Activated CD8-positive, alpha-beta T cell treated with anti-CD3 and anti-CD28 coated beads, Interleukin-2, amount 10 ng/mL, durations not matched to agents 7 days and 5 days (primary cell): ENCODE results near the gene CBLB. TPM values are rescaled to one million over a fixed set of nuclear protein-coding genes. Genes with fewer than 3 reads are reported as not detected.

Source experiments
- ATAC-seq: fragments of 150-1000 bp; cut with Tn5 transposase; one replicate; pipeline ENCODE4 v1.10.0; 2021; ENCODE audit warnings: moderate library complexity
- CTCF ChIA-PET: fragments of 350-600 bp; sonication (Branson Sonifier 250); formaldehyde crosslinking; loops from one replicate; lab custom pipeline; 2021; ENCODE audit warnings: antibody characterized with exemption; lab: Charles Lee
- POLR2A ChIA-PET: fragments of 350-600 bp; sonication (Branson Sonifier 250); formaldehyde crosslinking; loops from one replicate; lab custom pipeline; 2021; ENCODE audit warnings: antibody characterized with exemption; lab: Charles Lee
- DNase-seq: peaks from one replicate; pipeline ENCODE4 v3.0.0-alpha.2; 2020
- H3K27ac Mint-ChIP-seq: one replicate; pipeline ENCODE4 v1.8.0; 2021; ENCODE audit warnings: mild to moderate bottlenecking, mixed read lengths
- H3K27me3 Mint-ChIP-seq: one replicate; pipeline ENCODE4 v1.8.0; 2021; ENCODE audit warnings: low read depth, mixed read lengths
- H3K36me3 Mint-ChIP-seq: one replicate; pipeline ENCODE4 v1.8.0; 2021; ENCODE audit warnings: low read depth, mixed read lengths
- H3K4me1 Mint-ChIP-seq: one replicate; pipeline ENCODE4 v1.8.0; 2021; ENCODE audit warnings: low read depth, mixed read lengths
- H3K4me3 Mint-ChIP-seq: one replicate; pipeline ENCODE4 v1.8.0; 2021; ENCODE audit warnings: mild to moderate bottlenecking, mixed read lengths
- H3K9me3 Mint-ChIP-seq: one replicate; pipeline ENCODE4 v1.8.0; 2022; ENCODE audit warnings: mixed read lengths; ENCODE audit not compliant: insufficient read depth
- total RNA-seq, 2 experiments: library from RNA; stranded (reverse); gene quantifications; one replicate each; pipeline ENCODE4 v1.2.3, GENCODE V29; 2021

CBLB gene
- total RNA-seq, result 100 to 1,000 TPM; 117 to 122 TPM

GRCh38 chr3:105868742-105869530, at the start of gene CBLB:
Gene CBLB (minus strand): TSS chr3:105869012. CDS start chr3:105867577, 1,435 bp downstream.
- Mint-ChIP-seq H3K4me3 (peak within 1 kb of the TSS; percentile 96), H3K9me3 (no peaks in the 10 kb centered on the region), H3K36me3 (peaks cover 42% of the 10 kb centered on the region), H3K27me3 (no peaks in the 10 kb centered on the region), H3K4me1 (peaks cover 40% of the 10 kb centered on the region), H3K27ac (peak within 1 kb of the TSS; percentile 90)
- peak; percentile 90 for ATAC-seq
- peak; percentile 89 for DNase-seq
- POLR2A ChIA-PET, result interaction anchor here (0.7 to 2.7 kb wide), 18 partner anchors 10 to 740 kb away, joined by 3 to 12 read pairs (median 4); no protein-coding TSS in a partner anchor
- CTCF ChIA-PET, result interaction anchor here (0.9 to 3.3 kb wide), 9 partner anchors 8 to 740 kb away, joined by 3 to 10 read pairs (median 4); no protein-coding TSS in a partner anchor

- CTCF ChIA-PET, result no interaction called here
- POLR2A ChIA-PET, result no interaction called here
- H3K27me3 Mint-ChIP-seq, result no peaks in the 10 kb centered on the region
- peaks cover 18% of the 10 kb centered on the region for H3K4me1 Mint-ChIP-seq
- H3K27ac Mint-ChIP-seq, result no peak overlapping the region
- ATAC-seq (no peak), DNase-seq (no peak)
- no peak overlapping the region for H3K4me3 Mint-ChIP-seq
- H3K9me3 Mint-ChIP-seq, result peaks cover 48% of the 10 kb centered on the region
- peaks cover 33% of the 10 kb centered on the region for H3K36me3 Mint-ChIP-seq
Measured at GRCh38 chr3:105916767-105917166, 48.0 kb upstream of the CBLB start.

DNA sequence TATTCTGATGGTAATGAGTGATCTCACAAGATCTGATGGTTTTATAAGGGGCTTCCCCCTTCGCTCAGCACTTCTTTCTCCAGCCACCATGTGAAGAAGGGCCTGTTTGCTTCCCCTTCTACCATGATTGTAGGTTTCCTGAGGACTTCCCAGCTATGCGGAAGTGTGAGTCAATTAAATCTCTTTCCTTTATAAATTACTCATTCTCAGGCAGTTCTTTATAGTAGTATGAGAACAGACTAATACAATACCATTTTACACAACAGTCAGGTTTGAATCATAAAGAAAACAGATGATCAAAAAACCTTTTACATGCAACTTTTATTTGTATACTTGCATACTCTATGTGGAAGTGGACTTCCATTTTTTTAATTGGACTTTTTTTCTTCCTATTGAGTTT, 46.7 kb upstream of the CBLB start:
- ATAC-seq, result no peak

GRCh38 chr3:105913616-105914015, 44.8 kb upstream of the CBLB start:
- Mint-ChIP-seq H3K36me3 (peaks cover 10% of the 10 kb centered on the region), H3K9me3 (peaks cover 31% of the 10 kb centered on the region), H3K27ac (no peak overlapping the region), H3K4me1 (no peaks in the 10 kb centered on the region), H3K4me3 (no peak overlapping the region), H3K27me3 (no peaks in the 10 kb centered on the region)
- POLR2A ChIA-PET, result no interaction called here
- no peak for ATAC-seq
- CTCF ChIA-PET, result no interaction called here
- no peak for DNase-seq

More for the DNA sequence above, 46.7 kb upstream of the CBLB start:
- Mint-ChIP-seq H3K27me3 (no peaks in the 10 kb centered on the region), H3K27ac (no peak overlapping the region), H3K4me3 (no peak overlapping the region), H3K36me3 (peaks cover 21% of the 10 kb centered on the region), H3K4me1 (peaks cover 15% of the 10 kb centered on the region), H3K9me3 (peaks cover 44% of the 10 kb centered on the region)
- DNase-seq, result no peak
- POLR2A ChIA-PET, result no interaction called here
- CTCF ChIA-PET, result no interaction called here

GRCh38 chr3:105912891-105913290, 44.1 kb upstream of the CBLB start:
- CTCF ChIA-PET, result no interaction called here
- ATAC-seq, result no peak
- Mint-ChIP-seq H3K4me3 (no peak overlapping the region), H3K36me3 (peaks cover 10% of the 10 kb centered on the region), H3K27me3 (no peaks in the 10 kb centered on the region), H3K4me1 (peaks cover 1% of the 10 kb centered on the region), H3K27ac (no peak overlapping the region), H3K9me3 (peaks cover 24% of the 10 kb centered on the region)
- POLR2A ChIA-PET, result no interaction called here
- DNase-seq, result no peak

- peaks cover 10% of the 10 kb centered on the region for H3K36me3 Mint-ChIP-seq
- ATAC-seq (no peak), DNase-seq (no peak)
- no peak overlapping the region for H3K4me3 Mint-ChIP-seq
- H3K27me3 Mint-ChIP-seq, result no peaks in the 10 kb centered on the region
- H3K9me3 Mint-ChIP-seq, result peaks cover 16% of the 10 kb centered on the region
- no peak overlapping the region for H3K27ac Mint-ChIP-seq
- H3K4me1 Mint-ChIP-seq, result peaks cover 11% of the 10 kb centered on the region
- CTCF ChIA-PET, result no interaction called here
- POLR2A ChIA-PET, result no interaction called here
Measured at GRCh38 chr3:105911496-105911895, 42.7 kb upstream of the CBLB start.

GRCh38 chr3:105907777-105908176, 39.0 kb upstream of the CBLB start:
- POLR2A ChIA-PET, result interaction anchor here (0.6 kb wide), 1 partner anchor 12 kb away, joined by 3 read pairs; no protein-coding TSS in a partner anchor
- Mint-ChIP-seq H3K27me3 (no peaks in the 10 kb centered on the region), H3K9me3 (peaks cover 16% of the 10 kb centered on the region), H3K4me1 (peaks cover 11% of the 10 kb centered on the region), H3K36me3 (peaks cover 8% of the 10 kb centered on the region), H3K4me3 (no peak overlapping the region), H3K27ac (no peak overlapping the region)
- ATAC-seq, result no peak
- CTCF ChIA-PET, result no interaction called here
- DNase-seq, result no peak

DNA sequence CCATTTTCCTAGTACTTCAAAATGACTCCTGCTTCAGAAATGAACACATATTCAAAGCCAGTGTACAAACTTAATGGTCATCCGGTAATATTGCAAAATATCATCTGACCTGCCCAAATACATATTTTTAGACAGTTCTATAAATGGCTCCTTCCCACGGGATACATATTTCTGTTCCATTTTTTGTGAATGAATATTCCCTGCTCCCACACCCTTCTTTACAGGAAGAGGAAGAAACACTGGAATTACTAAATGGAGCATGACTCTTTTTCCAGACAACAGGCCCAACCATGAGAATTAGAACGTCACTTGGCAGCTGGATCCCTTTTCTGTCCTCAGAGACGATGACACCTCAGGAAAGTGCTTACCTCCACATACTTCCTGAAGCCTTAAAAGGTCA, 38.0 kb upstream of the CBLB start:
- DNase-seq (no peak), ATAC-seq (no peak)
- peaks cover 8% of the 10 kb centered on the region for H3K36me3 Mint-ChIP-seq
- POLR2A ChIA-PET, result no interaction called here
- peaks cover 11% of the 10 kb centered on the region for H3K4me1 Mint-ChIP-seq
- CTCF ChIA-PET, result no interaction called here
- H3K9me3 Mint-ChIP-seq, result peaks cover 21% of the 10 kb centered on the region
- no peak overlapping the region for H3K27ac Mint-ChIP-seq
- no peaks in the 10 kb centered on the region for H3K27me3 Mint-ChIP-seq
- H3K4me3 Mint-ChIP-seq, result no peak overlapping the region

DNA sequence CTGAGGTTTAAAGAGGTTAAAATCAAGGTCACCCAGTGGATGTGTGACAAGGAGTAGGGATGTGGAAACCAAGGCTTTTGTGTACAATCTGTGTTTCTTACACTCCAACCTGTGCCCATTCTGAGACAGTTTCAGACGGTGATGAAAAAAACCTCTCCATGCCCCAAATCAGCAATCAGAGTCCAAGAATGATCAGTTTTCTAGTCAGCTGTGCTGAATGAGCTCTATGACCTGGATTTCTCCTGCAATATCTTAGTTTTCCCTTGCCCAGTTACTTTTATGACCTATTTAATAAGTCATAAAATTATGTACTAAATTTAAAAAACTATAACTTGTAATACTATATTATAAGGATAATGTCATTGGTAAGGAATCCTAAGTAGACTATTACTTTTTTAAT, 37.5 kb upstream of the CBLB start:
- Mint-ChIP-seq H3K36me3 (peaks cover 8% of the 10 kb centered on the region), H3K4me1 (peaks cover 11% of the 10 kb centered on the region), H3K9me3 (peaks cover 25% of the 10 kb centered on the region), H3K4me3 (no peak overlapping the region), H3K27me3 (no peaks in the 10 kb centered on the region), H3K27ac (no peak overlapping the region)
- no peak for DNase-seq
- CTCF ChIA-PET, result no interaction called here
- POLR2A ChIA-PET, result no interaction called here
- no peak for ATAC-seq

DNA sequence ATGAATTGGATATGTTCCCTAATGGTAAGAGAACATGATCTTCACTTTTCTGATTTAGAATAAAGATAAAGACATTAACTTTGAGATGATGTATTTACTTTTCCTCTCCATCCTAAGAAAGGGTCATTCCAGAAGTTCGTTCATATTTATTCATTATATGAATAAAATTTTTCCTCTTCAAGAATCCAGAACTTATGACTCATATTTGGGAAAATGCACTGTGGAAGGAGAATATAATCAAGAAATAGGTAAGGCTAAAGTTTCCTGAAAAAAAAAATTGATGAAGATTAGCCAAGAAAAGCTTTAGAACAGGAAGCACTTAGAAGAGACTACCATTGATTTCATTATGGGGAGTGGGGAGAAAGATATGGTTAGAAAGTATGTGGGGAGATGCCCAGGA, 36.5 kb upstream of the CBLB start:
- DNase-seq (no peak), ATAC-seq (no peak)
- H3K4me3 Mint-ChIP-seq, result no peak overlapping the region
- no peaks in the 10 kb centered on the region for H3K27me3 Mint-ChIP-seq
- ChIA-PET POLR2A (no interaction called here), CTCF (no interaction called here)
- H3K27ac Mint-ChIP-seq, result no peak overlapping the region
- H3K9me3 Mint-ChIP-seq, result peaks cover 25% of the 10 kb centered on the region
- peaks cover 11% of the 10 kb centered on the region for H3K4me1 Mint-ChIP-seq
- peaks cover 8% of the 10 kb centered on the region for H3K36me3 Mint-ChIP-seq

- Mint-ChIP-seq H3K4me1 (peaks cover 11% of the 10 kb centered on the region), H3K27me3 (no peaks in the 10 kb centered on the region), H3K27ac (no peak overlapping the region), H3K4me3 (no peak overlapping the region), H3K9me3 (peaks cover 24% of the 10 kb centered on the region), H3K36me3 (peaks cover 8% of the 10 kb centered on the region)
- POLR2A ChIA-PET, result no interaction called here
- CTCF ChIA-PET, result no interaction called here
- no peak for DNase-seq
- ATAC-seq, result no peak
Measured at GRCh38 chr3:105904678-105905284, 36.0 kb upstream of the CBLB start.

DNA sequence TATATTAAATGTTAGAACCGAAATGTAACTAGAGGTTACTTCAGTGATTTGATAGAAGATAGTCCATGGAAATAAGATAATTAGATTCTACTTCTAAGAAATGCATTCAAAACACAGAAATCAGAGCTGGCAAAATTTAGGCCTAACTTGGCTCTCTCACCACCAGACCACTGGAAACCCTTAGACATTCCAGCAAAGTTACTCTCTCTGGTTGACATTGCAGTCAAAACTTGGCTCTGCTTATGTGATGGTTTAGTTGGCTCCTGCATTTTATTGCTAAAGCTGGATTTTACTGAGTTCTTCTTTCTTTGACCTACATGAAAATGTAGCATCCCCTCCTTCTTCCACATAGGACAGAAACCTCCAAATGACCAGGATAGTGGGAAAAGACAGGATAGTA, 35.4 kb upstream of the CBLB start:
- peaks cover 11% of the 10 kb centered on the region for H3K4me1 Mint-ChIP-seq
- no peak overlapping the region for H3K27ac Mint-ChIP-seq
- no peaks in the 10 kb centered on the region for H3K27me3 Mint-ChIP-seq
- no peak overlapping the region for H3K4me3 Mint-ChIP-seq
- peaks cover 5% of the 10 kb centered on the region for H3K36me3 Mint-ChIP-seq
- no peak for DNase-seq
- POLR2A ChIA-PET, result no interaction called here
- H3K9me3 Mint-ChIP-seq, result peaks cover 19% of the 10 kb centered on the region
- no peak for ATAC-seq
- CTCF ChIA-PET, result no interaction called here
